Heart left ventricle (tissue), 16 donors: ENCODE results near the gene GAMT. TPM values are rescaled to one million over a fixed set of nuclear protein-coding genes. Genes with fewer than 3 reads are reported as not detected.

Source experiments
- ATAC-seq, 4 donors: fragments of 200-7000 bp; cut with Tn5 transposase; one replicate each; pipeline ENCODE4 v1.9.1; 2020 to 2022; ENCODE audit warnings: moderate library complexity in 4 of 4, mild to moderate bottlenecking in 3 of 4, moderate number of reproducible peaks in 1 of 4
- DNase-seq, 5 donors: peaks; one replicate each; pipeline ENCODE4 v3.0.0-alpha.2; 2020
- H3K27ac ChIP-seq, 12 donors: fragments of 200-600 bp; sonication (generic) in 4 of 12; one replicate each; pipeline versions ENCODE4 v1.5.0 to v1.8.0; 2016 to 2022; ENCODE audit warnings: mild to moderate bottlenecking in 2 of 12
- H3K27me3 ChIP-seq, 9 donors: fragments of 200-600 bp; sonication (generic) in 2 of 9; one replicate each; pipeline versions ENCODE4 v1.5.1 to v1.8.0; 2016 to 2022; ENCODE audit warnings: mild to moderate bottlenecking in 3 of 9
- H3K36me3 ChIP-seq, 9 donors: fragments of 200-600 bp; sonication (generic) in 2 of 9; one replicate each; pipeline versions ENCODE4 v1.5.0 to v1.8.0; 2018 to 2022; ENCODE audit warnings: mild to moderate bottlenecking in 2 of 9
- H3K4me1 ChIP-seq, 12 donors: fragments of 200-600 bp; sonication (generic) in 4 of 12; one replicate each; pipeline versions ENCODE4 v1.5.0 to v1.8.0; 2016 to 2022; ENCODE audit warnings: mild to moderate bottlenecking in 3 of 12
- H3K4me3 ChIP-seq, 12 donors: fragments of 200-600 bp; sonication (generic) in 4 of 12; one replicate each; pipeline versions ENCODE4 v1.5.0 to v1.8.0; 2017 to 2022; ENCODE audit warnings: mild to moderate bottlenecking in 9 of 12, moderate library complexity in 4 of 12
- H3K9me3 ChIP-seq, 12 donors: fragments of 200-600 bp; sonication (generic) in 4 of 12; one replicate each; pipeline versions ENCODE4 v1.5.0 to v1.8.0; 2016 to 2022; ENCODE audit warnings: mild to moderate bottlenecking in 1 of 12
- CTCF ChIP-seq, 12 donors: fragments of 200-600 bp; sonication (generic) in 4 of 12; IDR thresholded peaks; one replicate each; pipeline versions ENCODE4 v1.5.0 to v1.8.0; 2018 to 2022; ENCODE audit warnings: antibody characterized with exemption in 12 of 12, mild to moderate bottlenecking in 5 of 12
- POLR2A ChIP-seq, 2 donors: fragments of 450-650 bp; IDR thresholded peaks; one replicate each; pipeline ENCODE4 v1.6.1; 2017; ENCODE audit warnings: antibody characterized with exemption in 2 of 2, mild to moderate bottlenecking in 2 of 2, moderate library complexity in 2 of 2
- WGBS, 4 donors: extraction: QIAGEN DNeasy Blood & Tissue Kit in 2 of 4; methylation state at CpG; one replicate each; pipeline versions ENCODE4 v1.1.5 to v1.1.7; 2013 to 2018; 5-methylcytosine and 5-hydroxymethylcytosine counted together
- intact Hi-C, 10 donors: fragments of 100-400 bp; cut with DNase I; formaldehyde crosslinking; loops; one replicate each; pipeline versions ENCODE4 v1.11.1 to v1.14.2; 2022
- polyA plus RNA-seq, 2 donors: library from polyadenylated mRNA; stranded (reverse); fragments of 200-250 nt; gene quantifications; one replicate each; pipeline ENCODE4 v1.2.3, GENCODE V29; 2013
- total RNA-seq, 9 donors: library from RNA; depleted of rRNA in 2 of 9; stranded (reverse); fragments of >200 nt in 2 of 9; fragmentation: NEBNext Ultra II Directional in 3 of 9; extraction: Animal tissue kit (Norgen Biotek cat#: 25700) in 3 of 9; gene quantifications; one replicate each; pipeline versions ENCODE4 v1.1.0 to v1.2.4, GENCODE V29; 2016 to 2023
- donor health status: ischemic (EF 13 %, LVEDD 7.1; RV severe dilation, severe dysfunction).
- donor health status: healthy with polysubstance abuse.
- donor health status: DM: no; HTN: yes; CAD: no.
- donor health status: DM: no; HTN: no; CAD: no.
- donor health status: ischemic (EF 25% LVEDD 6.9; RV normal size, moderate dysfunction).
- donor health status: ischemic (EF 25% LVEDD 5.7; RV mildly dilated, moderate dysfunction).
- donor health status: healthy.
- donor health status: DM: yes; HTN: yes; CAD: no.
- donor health status: ischemic (EF 35%, LVEDD 5.7; RV mildly dilated, moderate dysfunction).
- donor health status: nonischemic (EF 11% LVEDD 7.7; RV severe dilation, severe dysfunction).
- donor health status: DM: yes; HTN: yes; CAD: no.
- donor health status: PGD.
- donor health status: ischemic (EF 29% LVEDD 5.4; RV normal size, mild dysfunction).
- donor health status: nonischemic (EF 23%, LVEDD 6.1; RV moderate dilation, normal function).

GAMT gene
- total and polyA plus RNA-seq, 11 donors = 21.9 to 180 (median 62.5) TPM

GRCh38 chr19:1354970-1355567, 46.3 kb downstream of the GAMT start:
- ATAC-seq (peak in 3 of 4 donors; percentile 22 to 44 (median 27)), DNase-seq (peak in 1 of 5 donors; percentile 41)
- H3K4me1 ChIP-seq = peaks cover 0 to 25% (median 14%) of the 10 kb centered on the region in 12 donors
- no peaks in the 10 kb centered on the region for H3K27me3 ChIP-seq
- no peaks in the 10 kb centered on the region for H3K9me3 ChIP-seq
- TF ChIP-seq POLR2A (IDR thresholded peaks at IDR 0.05) = no peak
- no peak for TF ChIP-seq CTCF (IDR thresholded peaks at IDR 0.05)
- WGBS, 4 donors = 1% methylated on average over 17 to 61 of the region's 61 CpGs
- H3K4me3 ChIP-seq = peak overlapping the region; percentile 66 to 99 (median 88)
- peaks cover 0 to 34% (median 27%) of the 10 kb centered on the region in 9 donors for H3K36me3 ChIP-seq
- peak overlapping the region; percentile 75 to 100 (median 90) for H3K27ac ChIP-seq
- intact Hi-C loops = loop anchor here in 4 of 10 donors (5.0 to 10.0 kb wide), 3 partner anchors 70 to 80 kb away; partner anchors contain the start of genes FAM174C (in 3 of the 4) and EFNA2 (in 1 of the 4)

DNA sequence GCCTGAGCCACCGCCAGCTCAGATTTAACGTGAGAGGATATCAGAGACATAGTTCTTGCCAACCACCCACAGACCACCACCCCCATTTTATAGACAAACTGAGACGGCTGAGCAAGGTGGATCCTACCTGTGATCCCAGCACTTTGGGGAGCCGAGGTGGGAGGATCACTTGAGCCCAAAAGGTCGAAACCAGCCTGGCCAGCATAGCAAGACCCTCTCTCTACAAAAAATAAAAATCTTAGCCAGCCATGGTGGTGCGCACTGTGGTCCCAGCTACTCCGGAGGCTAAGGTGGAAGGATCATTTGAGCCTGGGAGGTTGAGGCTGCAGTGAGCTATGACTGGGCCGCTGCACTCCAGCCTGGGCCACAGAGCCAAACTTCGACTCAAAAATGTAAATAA, 48.2 kb downstream of the GAMT start:
- WGBS, 4 donors = 95 to 99% (median 97%) methylated on average over 9 of the region's 9 CpGs
- peaks cover 0 to 25% (median 14%) of the 10 kb centered on the region in 12 donors for H3K4me1 ChIP-seq
- intact Hi-C loops = loop anchor here in 2 of 10 donors (10.0 kb wide), 2 partner anchors 68 to 78 kb away; partner anchors contain the start of genes EFNA2 (in 1 of the 2) and FAM174C (in 1 of the 2)
- peaks cover 0 to 15% (median 9%) of the 10 kb centered on the region in 9 donors for H3K36me3 ChIP-seq
- no peaks in the 10 kb centered on the region for H3K27me3 ChIP-seq
- no peak overlapping the region for H3K4me3 ChIP-seq
- no peak overlapping the region for H3K27ac ChIP-seq
- no peaks in the 10 kb centered on the region for H3K9me3 ChIP-seq
- DNase-seq = no peak
- no peak for TF ChIP-seq POLR2A (IDR thresholded peaks at IDR 0.05)
- no peak for TF ChIP-seq CTCF (IDR thresholded peaks at IDR 0.05)
- ATAC-seq = no peak

- Histone ChIP-seq H3K27ac (no peak overlapping the region), H3K9me3 (no peaks in the 10 kb centered on the region), H3K27me3 (no peaks in the 10 kb centered on the region), H3K4me3 (no peak overlapping the region), H3K36me3 (no peaks in the 10 kb centered on the region), H3K4me1 (peaks cover 0 to 22% (median 12%) of the 10 kb centered on the region in 12 donors)
- intact Hi-C loops = loop anchor here in 2 of 10 donors (10.0 kb wide), 2 partner anchors 67 to 77 kb away; partner anchors contain the start of genes EFNA2 (in 1 of the 2) and FAM174C (in 1 of the 2)
- no peak for TF ChIP-seq CTCF (IDR thresholded peaks at IDR 0.05)
- TF ChIP-seq POLR2A (IDR thresholded peaks at IDR 0.05) = no peak
- ATAC-seq (no peak), DNase-seq (no peak)
- WGBS, 4 donors = 78 to 84% (median 80%) methylated on average over 21 of the region's 21 CpGs
Measured at GRCh38 chr19:1351381-1351851, 49.9 kb downstream of the GAMT start.

DNA sequence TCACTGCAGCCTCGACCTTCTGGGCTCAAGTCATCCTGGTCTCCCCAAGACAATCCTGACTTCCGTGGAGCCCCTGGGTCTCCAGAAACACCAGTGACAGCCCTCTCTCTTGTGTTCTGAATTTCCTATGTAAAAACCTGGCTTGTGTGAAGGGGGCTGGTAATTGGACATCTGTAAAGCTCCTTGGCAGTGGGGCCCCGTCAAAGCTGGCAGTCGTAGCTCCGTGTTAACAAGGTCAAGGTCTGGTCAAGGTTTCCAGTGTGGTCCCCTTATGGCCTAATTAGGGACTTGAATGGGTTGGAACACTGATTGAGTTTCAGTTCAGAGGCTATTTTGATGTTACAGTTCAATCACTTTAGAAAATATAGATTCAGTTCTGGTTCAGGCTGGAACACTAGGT, 50.5 kb downstream of the GAMT start:
- peaks cover 0 to 16% (median 8%) of the 10 kb centered on the region in 12 donors for H3K4me1 ChIP-seq
- WGBS, 4 donors = 45 to 58% (median 48%) methylated on average over 5 of the region's 5 CpGs
- DNase-seq = no peak
- no peaks in the 10 kb centered on the region for H3K9me3 ChIP-seq
- H3K27ac ChIP-seq = no peak overlapping the region
- no peaks in the 10 kb centered on the region for H3K36me3 ChIP-seq
- TF ChIP-seq POLR2A (IDR thresholded peaks at IDR 0.05) (no peak), CTCF (IDR thresholded peaks at IDR 0.05) (no peak)
- no peaks in the 10 kb centered on the region for H3K27me3 ChIP-seq
- ATAC-seq = no peak
- intact Hi-C loops = loop anchor here in 2 of 10 donors (10.0 kb wide), 2 partner anchors 66 to 76 kb away; partner anchors contain the start of genes EFNA2 (in 1 of the 2) and FAM174C (in 1 of the 2)
- no peak overlapping the region for H3K4me3 ChIP-seq
